ENCODE results near the gene PHF1. TPM values are rescaled to one million over a fixed set of nuclear protein-coding genes. Genes with fewer than 3 reads are reported as not detected.

Gene PHF1
- total and polyA plus RNA-seq, 2 of the 4 experiments (the other 2 are of a cell fraction), result 9.0 to 47.2 TPM

GRCh38 chr6:33440649-33441309 lies 30.0 kb downstream of the PHF1 start:
- DNase-seq (no peak), ATAC-seq (ENCODE audit: low read depth) (no peak)
- Histone ChIP-seq H3K9me3 (ENCODE audit: control insufficient read depth, insufficient read depth, low read length) (no peaks in the 10 kb centered on the region), H3K4me3 (ENCODE audit: insufficient read depth, low read depth, low read length) (no peak overlapping the region), H3K27ac (ENCODE audit: insufficient read depth, low read length) (no peak overlapping the region), H4K20me1 (ENCODE audit: insufficient read depth, low read length) (no peaks in the 10 kb centered on the region), H2AK5ac (ENCODE audit: low read depth, low read length) (no peak overlapping the region), H3K4ac (ENCODE audit: low read depth, low read length) (no peak overlapping the region), H3K36me3 (ENCODE audit: control insufficient read depth, insufficient read depth, low read length) (peaks cover 67% of the 10 kb centered on the region), H2AK9ac (replicated peaks; ENCODE audit: low read depth, low read length, poor library complexity) (no peak overlapping the region), H4K8ac (ENCODE audit: low read depth in 2 of 2, low read length in 2 of 2) (no peak overlapping the region), H3K23ac (ENCODE audit: low read depth, low read length) (no peak overlapping the region), H2AFZ (replicated peaks; ENCODE audit: low read length, poor library complexity) (no peak overlapping the region), H3K79me1 (ENCODE audit: low read depth in 1 of 2, low read length in 2 of 2) (peaks cover 2 to 9% of the 10 kb centered on the region in 2 experiments), H3K4me2 (ENCODE audit: low read depth, low read length) (no peak overlapping the region), H4K91ac (ENCODE audit: insufficient read depth, low read depth, low read length) (no peak overlapping the region), H3K27me3 (ENCODE audit: control insufficient read depth, insufficient read depth, low read length) (no peaks in the 10 kb centered on the region), H2BK15ac (ENCODE audit: low read depth, low read length) (no peak overlapping the region), H3K9ac (ENCODE audit: low read depth, low read length) (no peak overlapping the region), H2BK5ac (ENCODE audit: low read depth, low read length, poor library complexity, severe bottlenecking) (no peak overlapping the region), H3K9me1 (ENCODE audit: insufficient read depth, low read length) (no peaks in the 10 kb centered on the region; the same call in 1 of the 2 replicates), H3K18ac (ENCODE audit: low read depth, low read length) (no peak overlapping the region), H3K56ac (ENCODE audit: extremely low read depth, insufficient read depth, low read length) (no peak overlapping the region), H3K14ac (replicated peaks; ENCODE audit: low read depth, low read length) (no peak overlapping the region), H3K4me1 (ENCODE audit: control insufficient read depth, insufficient read depth, low read length) (no peaks in the 10 kb centered on the region), H2BK120ac (ENCODE audit: low read depth, low read length) (no peak overlapping the region), H2BK20ac (ENCODE audit: low read depth, low read length) (no peak overlapping the region), H4K5ac (ENCODE audit: low read depth, low read length) (no peak overlapping the region)
- BruUV-seq (replicated peaks), result no TSS peak
- intact Hi-C loops (cut with micrococcal nuclease) (no loop called here), dilution Hi-C loops (cut with HindIII; ENCODE audit: low sequenced_read_pairs, unreplicated experiment) (no loop called here), in situ Hi-C loops (cut with MboI; ENCODE audit: low sequenced_read_pairs) (no loop called here)
- WGBS, 2 experiments (ENCODE audit: extremely low coverage in 2 of 2, insufficient read length in 1 of 2), result 97% methylated on average over 13 of the region's 19 CpGs; no CpG with 5 or more reads in 1 of the 2 experiments
- POLR2A ChIA-PET (ENCODE audit: unreplicated experiment), result no interaction called here
- CTCF ChIA-PET, result no interaction called here
- TF ChIP-seq MXI1 (IDR thresholded peaks at IDR 0.05; ENCODE audit: borderline replicate concordance, low read depth, low read length), result no peak
- no peak for TF ChIP-seq RAD21 (IDR thresholded peaks at IDR 0.05; ENCODE audit: low read length)
- no peak for TF ChIP-seq NFE2L2 (IDR thresholded peaks at IDR 0.05; ENCODE audit: low read depth, low read length)
- no peak for TF ChIP-seq MAFK (IDR thresholded peaks at IDR 0.05; ENCODE audit: low read depth, low read length)
- no peak for TF ChIP-seq MAZ (IDR thresholded peaks at IDR 0.05; ENCODE audit: borderline replicate concordance, low read depth, low read length)
- no peak for TF ChIP-seq ELK1 (IDR thresholded peaks at IDR 0.05; ENCODE audit: borderline replicate concordance, low read depth, low read length)
- TF ChIP-seq SMC3 (IDR thresholded peaks at IDR 0.05; ENCODE audit: low read depth, low read length), result no peak
- no peak for TF ChIP-seq POLR2A (IDR thresholded peaks at IDR 0.05; ENCODE audit: low read depth, low read length)
- no peak for TF ChIP-seq CTCF (conservative IDR thresholded peaks at IDR 0.05; ENCODE audit: low read depth, low read length)
- no peak for TF ChIP-seq FOS (IDR thresholded peaks at IDR 0.05; ENCODE audit: low read depth, low read length)
